OCI-LY3 (cell line): Measurements from ENCODE around the gene TRAF3.

Source experiments
- CTCF ChIP-seq: fragments of 200-600, 300-600 bp; sonication (generic); IDR thresholded peaks from 2 replicates; pipeline ENCODE4 v1.5.1; 2014; ENCODE audit warnings: antibody characterized with exemption, low read length, low read depth
- EZH2phosphoT487 ChIP-seq: fragments of 200-600 bp; shearing (Covaris generic); IDR thresholded peaks from 2 replicates; pipeline ENCODE4 v1.6.1; 2018; ENCODE audit warnings: antibody characterized with exemption, mixed run types, low read depth

- TF ChIP-seq CTCF, result no peak
- no peak for TF ChIP-seq EZH2phosphoT487
Measured at GRCh38 chr14:102930138-102930752, 153.0 kb downstream of the TRAF3 start.
